B cell (primary cell): ENCODE results near the gene RGS6.

Experiments
- CTCF ChIP-seq: fragments of 200-600 bp; IDR thresholded peaks from one replicate; pipeline ENCODE4 v1.8.0; 2022; ENCODE audit warnings: antibody characterized with exemption, mild to moderate bottlenecking
- EZH2 ChIP-seq: IDR thresholded peaks from 2 replicates; pipeline ENCODE4 v1.6.1; 2012; ENCODE audit warnings: borderline replicate concordance, low read depth, mild to moderate bottlenecking, moderate library complexity, low read length; ENCODE audit not compliant: insufficient read depth, poor library complexity, severe bottlenecking

GRCh38 chr14:72598306-72598705 lies 666.1 kb downstream of the RGS6 start:
- TF ChIP-seq CTCF = no peak
- no peak for TF ChIP-seq EZH2
